ENCODE measurements around the gene PICK1.

The PICK1 gene

DNA sequence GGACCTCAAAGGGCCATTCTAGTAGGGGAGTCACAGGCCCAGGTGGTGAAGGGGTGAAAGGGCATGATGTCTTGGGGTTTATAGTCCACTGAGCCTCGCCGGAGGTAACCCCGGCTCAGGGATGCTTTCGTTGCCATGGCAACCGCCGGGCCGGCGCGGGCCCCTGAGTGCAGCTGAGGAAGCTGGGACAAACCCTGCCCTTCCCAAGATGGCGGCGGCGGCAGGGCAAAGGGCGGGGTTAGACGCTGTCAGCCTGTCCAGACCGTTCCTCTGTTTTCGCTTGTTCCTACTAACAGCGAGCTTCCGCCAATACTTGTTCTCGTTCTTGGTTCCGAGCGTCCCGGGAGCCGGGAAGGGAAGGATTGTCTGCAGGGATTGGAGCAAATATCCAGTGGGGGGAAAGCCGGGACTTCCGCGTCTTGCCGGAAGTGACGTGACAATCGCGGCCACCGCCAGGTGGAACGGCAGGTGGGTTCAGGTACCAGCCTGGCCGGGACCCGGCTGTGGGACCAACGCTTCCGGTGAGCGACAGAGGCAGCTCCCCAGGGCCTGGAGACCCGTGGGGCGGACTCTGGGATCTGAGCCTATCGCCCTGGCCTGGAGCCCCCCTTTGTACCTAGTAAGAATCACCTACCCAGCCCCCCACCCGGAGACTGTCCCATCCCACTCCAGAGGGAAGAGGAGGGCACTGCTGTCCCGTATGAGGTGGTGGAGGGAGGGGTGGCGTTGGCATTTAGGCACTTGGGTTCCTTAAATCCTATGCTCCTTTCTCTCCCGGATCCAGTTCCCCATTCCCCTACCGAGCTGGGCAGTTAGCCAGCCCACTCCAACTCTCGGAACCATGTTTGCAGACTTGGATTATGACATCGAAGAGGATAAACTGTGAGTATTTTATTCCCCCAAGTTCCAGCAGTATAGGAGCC, at the start of gene PICK1:
TSS of gene PICK1 (plus strand) at position 436 of the 923 bp plus-strand sequence. CDS start at position 842, 406 bp downstream.
- TF ChIP-seq JUND (IDR thresholded peaks at IDR 0.05; ENCODE audit: low read depth): no peak
- in situ Hi-C loops (cut with HindIII; ENCODE audit: low pct_unique_long_range_greater_than_20kb, low sequenced_read_pairs): no loop called here

DNA sequence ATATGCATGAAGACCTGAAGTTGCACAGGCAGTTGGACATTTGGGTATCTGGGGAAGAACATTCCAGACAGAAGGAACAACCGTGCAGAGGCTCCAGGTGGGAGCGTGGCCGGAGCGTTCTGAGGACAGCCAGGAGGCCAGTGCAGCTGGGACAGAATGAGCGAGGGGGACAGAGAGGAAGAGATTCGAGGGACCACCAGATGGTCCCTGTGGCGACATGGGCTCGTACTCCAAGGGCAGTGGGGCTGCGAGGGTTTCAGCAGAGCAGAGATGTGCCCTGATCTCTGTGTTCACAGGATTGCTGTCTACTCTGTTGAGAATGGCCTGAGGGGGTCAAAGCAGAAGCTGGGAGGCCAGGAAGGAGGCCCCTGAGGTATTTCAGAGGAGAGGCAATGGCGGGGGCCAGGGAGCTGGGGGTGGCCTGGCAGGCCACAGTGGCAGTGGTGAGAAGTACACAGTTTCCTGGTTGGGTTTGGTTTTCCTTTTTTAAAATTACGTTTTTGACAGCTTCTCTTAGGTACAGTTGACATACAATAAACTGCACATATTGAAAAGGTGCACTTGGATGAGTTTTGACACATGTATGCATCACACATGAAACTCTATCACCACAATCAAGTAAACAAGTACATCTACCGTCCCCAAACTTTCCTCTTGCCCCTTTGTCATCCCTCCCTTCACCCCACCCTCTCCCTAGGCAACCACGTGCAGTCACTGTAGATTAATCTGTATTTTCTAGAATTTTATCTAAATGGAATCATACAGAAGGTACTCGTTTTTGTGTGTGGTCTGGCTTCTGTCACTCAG, 48.0 kb upstream of the PICK1 start:
- in situ Hi-C loops (cut with HindIII; ENCODE audit: low pct_unique_long_range_greater_than_20kb, low sequenced_read_pairs): no loop called here
- TF ChIP-seq JUND (IDR thresholded peaks at IDR 0.05; ENCODE audit: low read depth): no peak

More for the DNA sequence above, at the start of gene PICK1:
- DNase-seq (ENCODE audit: low read depth in 1 of 2, low spot score in 1 of 2): peak; percentile 93 to 94

DNA sequence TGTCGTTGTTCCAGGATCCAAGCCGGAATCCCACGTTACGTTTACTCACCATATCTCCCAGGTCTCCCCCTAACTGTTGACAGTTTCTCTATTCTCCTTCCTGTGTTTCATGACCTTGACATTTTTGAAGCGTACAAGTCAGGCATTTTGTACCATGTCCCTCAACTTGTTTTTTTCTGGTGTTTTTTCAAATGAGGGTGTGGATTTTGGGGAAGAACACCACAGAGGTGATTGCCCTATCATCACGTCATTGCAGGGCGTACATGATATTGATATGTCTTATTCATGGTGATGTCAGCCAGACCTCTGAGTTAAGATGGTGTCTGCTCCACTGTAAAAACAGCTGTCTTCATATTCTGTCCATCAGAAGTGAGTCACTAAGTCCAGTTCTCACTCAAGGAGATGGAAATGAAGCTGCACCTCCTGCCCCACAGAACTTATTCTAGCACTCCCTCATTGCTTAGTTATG, 44.6 kb upstream of the PICK1 start:
- TF ChIP-seq JUND (IDR thresholded peaks at IDR 0.05; ENCODE audit: low read depth): no peak
- no peak for DNase-seq (ENCODE audit: low read depth in 1 of 2, low spot score in 1 of 2)
- in situ Hi-C loops (cut with HindIII; ENCODE audit: low pct_unique_long_range_greater_than_20kb, low sequenced_read_pairs): no loop called here

More for the DNA sequence above, 48.0 kb upstream of the PICK1 start:
- no peak for DNase-seq (ENCODE audit: low read depth in 1 of 2, low spot score in 1 of 2)

DNA sequence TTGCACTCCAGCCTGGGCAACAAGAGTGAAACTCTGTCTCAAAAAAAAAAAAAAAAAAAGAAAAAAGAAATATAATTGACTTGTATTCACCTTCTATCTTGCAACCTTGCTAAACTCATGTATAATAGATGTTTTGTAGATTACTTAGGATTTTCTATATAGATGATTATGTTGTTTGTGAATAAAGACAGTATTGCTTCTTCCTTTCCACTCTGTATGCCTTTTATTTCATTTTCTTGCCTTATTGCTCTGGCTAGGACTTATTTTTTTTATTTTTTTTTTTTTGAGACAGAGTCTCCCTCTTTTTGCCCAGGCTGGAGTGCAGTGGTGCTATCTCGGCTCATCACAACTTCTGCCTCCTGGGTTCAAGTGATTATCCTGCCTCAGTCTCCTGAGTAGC, 43.1 kb upstream of the PICK1 start:
- TF ChIP-seq JUND (IDR thresholded peaks at IDR 0.05; ENCODE audit: low read depth): no peak
- DNase-seq (ENCODE audit: low read depth in 1 of 2, low spot score in 1 of 2): no peak
- in situ Hi-C loops (cut with HindIII; ENCODE audit: low pct_unique_long_range_greater_than_20kb, low sequenced_read_pairs): no loop called here

DNA sequence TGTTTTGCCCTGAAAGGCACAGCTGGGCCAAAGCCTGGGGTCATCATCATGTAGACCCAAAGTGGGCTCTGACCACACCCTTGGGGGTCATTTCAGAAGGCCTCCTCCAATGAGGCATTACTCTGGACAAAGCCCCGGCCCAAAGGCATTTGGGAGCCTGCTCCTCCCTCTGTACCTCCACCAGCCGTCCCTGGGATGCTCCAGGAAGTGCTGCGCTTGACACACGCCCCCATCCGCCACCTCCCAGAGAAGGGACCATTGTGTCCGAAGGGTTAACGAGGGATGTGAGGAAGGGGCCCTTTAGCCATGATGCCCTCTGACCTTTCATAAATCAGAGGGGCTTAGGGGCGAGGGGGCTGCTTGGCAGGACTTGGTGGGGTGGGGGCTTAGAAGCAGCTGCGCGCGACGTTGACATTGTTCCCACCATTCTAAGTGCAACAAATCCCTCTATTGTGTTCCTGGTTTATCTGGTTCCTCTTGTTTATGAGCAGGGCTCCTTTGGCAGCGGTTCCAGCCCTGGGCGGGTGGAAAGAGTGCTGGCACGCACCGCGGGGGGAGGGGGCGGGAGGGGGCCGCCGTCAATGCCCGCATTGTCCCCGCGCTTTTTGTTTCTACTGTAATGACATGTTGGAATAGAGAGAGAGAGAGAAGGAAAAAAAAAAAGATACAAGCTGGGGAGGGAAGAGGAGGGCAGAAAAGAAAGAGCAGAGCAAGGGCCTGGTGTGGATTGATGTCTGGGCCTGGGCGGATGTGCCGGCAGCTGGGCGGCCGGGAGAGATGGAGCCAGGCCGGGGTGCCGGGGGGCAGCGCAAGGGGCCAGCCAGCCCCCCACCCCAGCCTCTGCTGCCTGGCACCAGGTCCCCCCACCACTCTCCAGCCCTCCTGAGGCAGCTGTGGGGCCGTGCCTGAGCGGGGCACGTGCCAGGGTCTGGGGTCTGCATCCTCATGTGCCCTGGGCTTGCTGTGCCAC, 40.7 kb upstream of the PICK1 start:
- peak; percentile 29 to 73 for DNase-seq (ENCODE audit: low read depth in 1 of 2, low spot score in 1 of 2)
- in situ Hi-C loops (cut with HindIII; ENCODE audit: low pct_unique_long_range_greater_than_20kb, low sequenced_read_pairs): no loop called here
- TF ChIP-seq JUND (IDR thresholded peaks at IDR 0.05; ENCODE audit: low read depth): no peak

DNA sequence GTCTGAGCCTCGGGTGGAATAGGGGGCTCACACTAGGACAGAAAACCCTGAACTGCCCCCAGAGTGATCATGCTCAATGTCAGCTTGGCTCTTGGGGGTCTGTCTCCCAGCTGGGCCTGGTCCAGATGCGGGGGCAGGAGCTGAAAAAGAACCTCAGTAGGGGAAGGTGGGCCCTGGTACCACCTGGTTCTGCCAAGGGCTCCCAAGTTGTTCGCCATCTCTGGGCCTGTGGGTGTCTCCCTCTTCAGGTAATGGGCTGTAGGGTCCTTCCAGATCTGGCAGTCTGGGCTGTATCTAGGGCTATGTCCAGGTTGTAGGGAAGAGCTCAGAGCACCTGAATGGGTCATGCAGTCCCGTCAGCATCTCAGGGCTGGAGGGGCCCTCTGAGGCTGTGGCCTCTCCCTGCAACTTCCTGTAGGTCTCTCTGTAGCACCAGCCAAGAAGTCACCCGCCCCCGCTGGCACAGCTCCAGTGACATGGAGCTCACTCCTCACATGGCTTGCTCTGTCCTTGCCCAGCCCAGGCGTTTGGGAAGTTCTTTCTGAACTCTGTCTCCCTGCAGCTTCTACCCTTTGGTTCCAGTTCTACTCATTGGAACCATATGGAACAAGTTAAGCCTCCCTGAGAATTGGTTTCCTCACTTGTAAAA, 39.8 kb upstream of the PICK1 start:
- no peak for TF ChIP-seq JUND (IDR thresholded peaks at IDR 0.05; ENCODE audit: low read depth)
- in situ Hi-C loops (cut with HindIII; ENCODE audit: low pct_unique_long_range_greater_than_20kb, low sequenced_read_pairs): no loop called here
- peak; percentile 24 to 48 for DNase-seq (ENCODE audit: low read depth in 1 of 2, low spot score in 1 of 2)

DNA sequence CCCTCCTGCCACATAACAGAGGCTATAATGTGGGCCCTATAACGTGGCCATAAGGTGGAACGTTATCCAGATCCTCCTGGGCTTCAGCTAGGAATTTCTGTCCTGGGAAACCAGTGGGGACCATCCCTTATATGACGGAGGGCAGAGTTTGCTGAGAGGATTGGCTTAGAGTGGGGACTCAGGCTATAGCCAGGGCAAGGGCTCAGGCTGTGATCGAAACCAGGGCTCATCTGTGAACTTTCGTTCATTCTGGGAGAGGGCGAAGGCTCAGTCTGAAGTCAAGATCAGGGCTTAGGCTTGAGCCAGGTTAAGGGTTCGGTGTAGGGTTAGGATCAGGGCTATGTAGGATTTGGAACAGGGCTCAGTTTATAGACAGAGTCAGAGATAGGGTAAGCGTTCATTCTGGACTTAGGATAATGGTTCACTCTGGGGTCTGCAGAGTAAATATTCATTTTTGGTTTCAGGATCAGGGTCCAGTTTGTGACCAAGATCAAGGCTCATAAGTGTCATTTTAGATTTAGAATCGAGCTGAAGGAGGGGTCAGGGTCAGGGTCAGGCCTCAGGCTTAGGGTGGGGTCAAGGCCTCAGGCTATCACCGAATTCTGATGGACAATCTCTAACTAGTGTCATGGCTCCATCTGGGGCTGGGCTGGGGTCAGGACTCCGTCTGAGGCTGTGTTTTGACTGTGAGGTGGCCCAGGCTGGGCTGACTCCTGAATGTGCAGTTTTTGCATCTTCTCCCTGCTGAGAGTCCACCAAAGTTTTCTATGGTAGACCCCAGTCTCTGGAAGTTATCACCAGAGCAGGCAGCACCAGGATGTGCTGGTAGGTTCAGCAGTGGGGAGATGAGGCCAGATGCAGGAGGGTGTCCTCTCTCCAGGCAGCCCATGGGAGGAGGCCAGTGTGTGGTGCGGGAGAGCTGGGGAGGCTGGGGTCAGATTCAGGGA, 39.0 kb upstream of the PICK1 start:
- in situ Hi-C loops (cut with HindIII; ENCODE audit: low pct_unique_long_range_greater_than_20kb, low sequenced_read_pairs): no loop called here
- DNase-seq (ENCODE audit: low read depth in 1 of 2, low spot score in 1 of 2): no peak
- no peak for TF ChIP-seq JUND (IDR thresholded peaks at IDR 0.05; ENCODE audit: low read depth)

DNA sequence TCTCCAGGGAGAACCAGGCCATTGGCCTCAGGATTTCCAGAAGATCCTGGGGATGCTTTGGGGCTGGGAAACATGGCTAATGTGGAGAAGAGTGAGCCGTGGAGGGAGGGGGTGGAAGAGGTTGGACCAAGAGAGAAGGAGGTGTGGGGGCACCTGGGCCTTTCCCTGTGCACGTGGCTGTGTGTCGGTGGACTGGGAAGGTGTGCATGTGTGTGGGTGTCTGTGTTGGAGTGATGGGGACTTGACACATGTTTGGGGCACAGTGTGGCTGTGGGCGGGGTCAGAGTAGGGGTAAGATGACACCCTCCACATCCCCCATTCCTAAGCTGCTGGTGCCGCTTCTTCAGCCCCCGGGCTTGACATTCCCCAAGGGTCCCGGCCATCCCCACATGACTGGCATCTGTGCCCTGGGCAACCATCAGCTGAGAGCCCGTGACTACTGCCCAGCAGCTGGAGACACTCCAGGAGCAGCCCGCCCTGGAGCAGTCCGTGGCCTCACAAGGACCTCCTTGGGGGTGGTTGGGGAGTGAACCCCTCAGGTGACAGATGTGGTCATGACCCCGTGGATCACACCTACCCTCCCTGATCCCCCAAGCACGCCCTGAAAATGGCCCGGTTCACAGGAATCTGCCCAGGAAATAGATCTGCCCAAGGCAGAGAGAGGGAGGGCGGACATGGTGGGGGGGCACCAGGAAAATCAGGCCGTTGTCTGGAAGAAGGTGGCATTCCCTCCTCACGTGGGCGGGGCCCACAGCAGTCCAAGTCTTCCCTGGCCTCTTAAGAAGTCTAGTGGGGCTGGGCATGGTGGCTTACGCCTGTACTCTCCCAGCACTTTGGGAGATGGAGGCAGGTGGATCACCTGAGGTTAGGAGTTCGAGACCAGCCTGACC, 38.0 kb upstream of the PICK1 start:
- no peak for TF ChIP-seq JUND (IDR thresholded peaks at IDR 0.05; ENCODE audit: low read depth)
- in situ Hi-C loops (cut with HindIII; ENCODE audit: low pct_unique_long_range_greater_than_20kb, low sequenced_read_pairs): no loop called here
- no peak for DNase-seq (ENCODE audit: low read depth in 1 of 2, low spot score in 1 of 2)

DNA sequence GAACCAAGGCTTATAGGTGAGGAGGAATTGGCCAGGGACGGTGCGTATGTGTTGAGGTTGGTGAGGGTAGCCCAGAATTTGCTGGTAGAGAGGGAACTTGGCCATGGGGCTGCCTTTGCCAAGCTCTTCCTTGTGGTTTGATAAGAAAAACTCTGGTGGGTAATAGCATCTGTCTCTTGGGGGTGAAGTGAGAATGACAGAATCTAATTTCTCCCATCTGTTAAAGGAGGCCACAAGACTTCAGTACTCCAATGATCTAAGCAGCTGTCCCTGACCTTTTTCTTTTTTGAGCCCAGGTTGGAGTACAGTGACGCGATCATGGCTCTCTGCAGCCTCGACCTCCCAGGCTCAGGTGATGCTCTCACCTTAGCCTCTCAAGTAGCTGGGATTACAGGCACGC, 36.0 kb upstream of the PICK1 start:
- no peak for DNase-seq (ENCODE audit: low read depth in 1 of 2, low spot score in 1 of 2)
- in situ Hi-C loops (cut with HindIII; ENCODE audit: low pct_unique_long_range_greater_than_20kb, low sequenced_read_pairs): no loop called here
- TF ChIP-seq JUND (IDR thresholded peaks at IDR 0.05; ENCODE audit: low read depth): no peak

DNA sequence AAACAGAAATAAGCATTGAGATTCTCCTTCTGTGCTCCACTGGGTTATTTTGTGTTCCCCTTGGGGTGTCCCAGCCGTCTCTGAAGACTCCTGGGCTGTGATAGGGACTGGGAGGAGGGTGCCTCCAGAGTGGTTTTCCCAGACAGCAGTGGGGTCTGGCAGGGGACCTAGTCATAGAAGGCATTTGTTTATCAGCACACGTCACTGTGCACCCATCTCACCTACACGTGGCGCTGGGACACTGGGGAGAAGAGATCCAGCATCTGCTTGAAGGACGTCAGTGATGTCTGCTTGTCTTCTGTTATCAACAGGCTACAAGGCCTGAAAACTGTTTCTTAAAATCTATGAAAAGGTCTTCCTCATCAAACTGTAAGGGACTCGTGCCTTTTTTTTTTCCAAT, 34.2 kb upstream of the PICK1 start:
- TF ChIP-seq JUND (IDR thresholded peaks at IDR 0.05; ENCODE audit: low read depth): no peak
- DNase-seq (ENCODE audit: low read depth in 1 of 2, low spot score in 1 of 2): no peak
- in situ Hi-C loops (cut with HindIII; ENCODE audit: low pct_unique_long_range_greater_than_20kb, low sequenced_read_pairs): no loop called here
